Vagina (tissue), 2 donors: ENCODE results near the gene MFN1.

Source experiments
- POLR2A ChIP-seq, 2 donors: fragments of 450-650 bp; IDR thresholded peaks; one replicate each; pipeline ENCODE4 v1.6.1; 2017; ENCODE audit warnings: antibody characterized with exemption in 2 of 2, mild to moderate bottlenecking in 2 of 2, moderate library complexity in 2 of 2
- POLR2AphosphoS5 ChIP-seq, 2 donors: sonication (generic); formaldehyde crosslinking; IDR thresholded peaks; one replicate each; pipeline ENCODE4 v1.9.0; 2017; ENCODE audit warnings: antibody characterized with exemption in 2 of 2, mild to moderate bottlenecking in 2 of 2, low read depth in 1 of 2; ENCODE audit not compliant: insufficient read depth in 1 of 2
- TF ChIP-seq, protein P1 (sequence below), 3 experiments: fragments of 450-650 bp in 2 of 3; fragments of 200-600 bp in 1 of 3; sonication (generic) in 1 of 3; IDR thresholded peaks; one replicate each; pipeline ENCODE4 v1.5.1; 2017 to 2019; ENCODE audit warnings: antibody characterized with exemption in 3 of 3, mild to moderate bottlenecking in 2 of 3, moderate library complexity in 2 of 3

DNA sequence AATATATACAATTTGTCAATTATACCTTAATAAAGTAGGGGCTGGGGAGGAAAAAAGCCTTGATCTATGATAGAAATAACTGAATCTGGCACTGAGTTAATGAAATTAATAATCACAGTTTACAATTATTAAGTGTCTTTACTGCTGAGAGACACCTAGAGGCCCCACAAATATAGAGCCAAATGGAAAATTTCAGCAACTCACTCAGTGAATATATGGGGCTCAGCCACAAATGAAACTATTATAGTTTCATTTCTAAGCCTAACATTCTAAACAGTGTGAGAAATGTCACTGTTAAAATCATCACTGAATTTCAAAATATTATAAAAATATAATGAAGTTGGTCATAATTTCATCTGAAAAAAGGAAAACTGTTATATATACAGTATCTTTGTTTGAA, 63.5 kb downstream of the MFN1 start:
- TF ChIP-seq POLR2A (IDR thresholded peaks at IDR 0.05): no peak
- TF ChIP-seq POLR2AphosphoS5 (IDR thresholded peaks at IDR 0.05; ENCODE audit: insufficient read depth in 1 of 2, low read depth in 1 of 2): no peak
- TF ChIP-seq, protein P1, sequence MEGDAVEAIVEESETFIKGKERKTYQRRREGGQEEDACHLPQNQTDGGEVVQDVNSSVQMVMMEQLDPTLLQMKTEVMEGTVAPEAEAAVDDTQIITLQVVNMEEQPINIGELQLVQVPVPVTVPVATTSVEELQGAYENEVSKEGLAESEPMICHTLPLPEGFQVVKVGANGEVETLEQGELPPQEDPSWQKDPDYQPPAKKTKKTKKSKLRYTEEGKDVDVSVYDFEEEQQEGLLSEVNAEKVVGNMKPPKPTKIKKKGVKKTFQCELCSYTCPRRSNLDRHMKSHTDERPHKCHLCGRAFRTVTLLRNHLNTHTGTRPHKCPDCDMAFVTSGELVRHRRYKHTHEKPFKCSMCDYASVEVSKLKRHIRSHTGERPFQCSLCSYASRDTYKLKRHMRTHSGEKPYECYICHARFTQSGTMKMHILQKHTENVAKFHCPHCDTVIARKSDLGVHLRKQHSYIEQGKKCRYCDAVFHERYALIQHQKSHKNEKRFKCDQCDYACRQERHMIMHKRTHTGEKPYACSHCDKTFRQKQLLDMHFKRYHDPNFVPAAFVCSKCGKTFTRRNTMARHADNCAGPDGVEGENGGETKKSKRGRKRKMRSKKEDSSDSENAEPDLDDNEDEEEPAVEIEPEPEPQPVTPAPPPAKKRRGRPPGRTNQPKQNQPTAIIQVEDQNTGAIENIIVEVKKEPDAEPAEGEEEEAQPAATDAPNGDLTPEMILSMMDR (IDR thresholded peaks at IDR 0.05): no peak
